Prostate gland (tissue), 2 donors: ENCODE measurements around the gene RTP5.

ENCODE experiments used
- CTCF ChIP-seq, 4 experiments: fragments of 200-600 bp in 2 of 4; fragments of 450-650 bp in 2 of 4; sonication (generic) in 2 of 4; IDR thresholded peaks; 1 replicate in 3 of 4; 2 replicates in 1 of 4; pipeline ENCODE4 v1.5.1; 2016 to 2019; ENCODE audit warnings: antibody characterized with exemption in 4 of 4, mild to moderate bottlenecking in 2 of 4, moderate library complexity in 2 of 4
- POLR2A ChIP-seq: fragments of 450-650 bp; IDR thresholded peaks from one replicate; pipeline ENCODE4 v1.6.1; 2016; ENCODE audit warnings: antibody characterized with exemption, mild to moderate bottlenecking

- TF ChIP-seq CTCF (IDR thresholded peaks at IDR 0.05) = no peak
- no peak for TF ChIP-seq POLR2A
These were observed 14.9 kb upstream of the RTP5 start for GRCh38 chr2:241854342-241855244.
